Heart left ventricle (tissue), 13 donors: ENCODE results near the gene CDH13.

ENCODE experiments used
- POLR2A ChIP-seq, 2 donors: fragments of 450-650 bp; IDR thresholded peaks; one replicate each; pipeline ENCODE4 v1.6.1; 2017; ENCODE audit warnings: antibody characterized with exemption in 2 of 2, mild to moderate bottlenecking in 2 of 2, moderate library complexity in 2 of 2
- TF ChIP-seq, protein P1 (sequence below), 12 donors: fragments of 200-600 bp; sonication (generic) in 4 of 12; IDR thresholded peaks; one replicate each; pipeline versions ENCODE4 v1.5.0 to v1.8.0; 2018 to 2022; ENCODE audit warnings: antibody characterized with exemption in 12 of 12, mild to moderate bottlenecking in 5 of 12
- donor health status: ischemic (EF 13 %, LVEDD 7.1; RV severe dilation, severe dysfunction).
- donor health status: DM: no; HTN: yes; CAD: no.
- donor health status: DM: no; HTN: no; CAD: no.
- donor health status: ischemic (EF 25% LVEDD 6.9; RV normal size, moderate dysfunction).
- donor health status: ischemic (EF 25% LVEDD 5.7; RV mildly dilated, moderate dysfunction).
- donor health status: ischemic (EF 35%, LVEDD 5.7; RV mildly dilated, moderate dysfunction).
- donor health status: nonischemic (EF 11% LVEDD 7.7; RV severe dilation, severe dysfunction).
- donor health status: DM: yes; HTN: yes; CAD: no.
- donor health status: PGD.
- donor health status: ischemic (EF 29% LVEDD 5.4; RV normal size, mild dysfunction).
- donor health status: nonischemic (EF 23%, LVEDD 6.1; RV moderate dilation, normal function).

DNA sequence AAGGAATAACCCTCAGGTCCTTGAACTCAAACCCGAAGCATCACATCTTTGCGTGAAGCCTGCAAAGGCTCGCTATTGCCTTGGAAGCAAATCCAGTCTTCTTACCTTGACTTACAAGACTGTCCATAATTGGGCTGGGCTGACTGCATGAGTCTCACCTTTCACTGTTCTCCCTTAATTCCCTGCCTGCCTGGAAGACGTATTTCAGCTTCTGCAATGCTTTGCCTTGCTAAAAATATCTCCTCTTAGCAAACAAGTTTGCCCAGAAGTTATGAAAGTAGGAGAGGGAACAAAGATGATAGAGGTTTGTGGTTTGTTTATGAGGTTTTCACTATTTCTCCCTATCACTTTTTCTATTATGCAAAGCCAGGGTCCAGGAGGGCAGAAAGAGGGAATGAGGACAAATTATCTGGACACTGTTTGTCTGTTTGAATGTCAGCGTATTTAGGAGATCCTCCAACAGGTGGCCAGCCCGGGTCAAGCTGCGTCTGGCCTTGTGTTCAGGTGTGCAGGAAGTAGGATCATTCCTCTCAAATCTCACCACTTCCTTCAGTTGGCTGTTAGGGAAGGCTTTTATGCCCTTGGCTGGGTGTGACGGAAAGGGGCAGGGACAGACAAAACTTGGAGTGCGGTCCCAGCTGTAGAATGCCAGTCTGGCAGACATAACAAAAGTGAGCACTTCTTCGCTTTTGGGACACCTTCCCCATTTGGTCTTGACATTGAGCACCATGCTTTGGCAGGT, 488.9 kb downstream of the CDH13 start:
- TF ChIP-seq, protein P1, sequence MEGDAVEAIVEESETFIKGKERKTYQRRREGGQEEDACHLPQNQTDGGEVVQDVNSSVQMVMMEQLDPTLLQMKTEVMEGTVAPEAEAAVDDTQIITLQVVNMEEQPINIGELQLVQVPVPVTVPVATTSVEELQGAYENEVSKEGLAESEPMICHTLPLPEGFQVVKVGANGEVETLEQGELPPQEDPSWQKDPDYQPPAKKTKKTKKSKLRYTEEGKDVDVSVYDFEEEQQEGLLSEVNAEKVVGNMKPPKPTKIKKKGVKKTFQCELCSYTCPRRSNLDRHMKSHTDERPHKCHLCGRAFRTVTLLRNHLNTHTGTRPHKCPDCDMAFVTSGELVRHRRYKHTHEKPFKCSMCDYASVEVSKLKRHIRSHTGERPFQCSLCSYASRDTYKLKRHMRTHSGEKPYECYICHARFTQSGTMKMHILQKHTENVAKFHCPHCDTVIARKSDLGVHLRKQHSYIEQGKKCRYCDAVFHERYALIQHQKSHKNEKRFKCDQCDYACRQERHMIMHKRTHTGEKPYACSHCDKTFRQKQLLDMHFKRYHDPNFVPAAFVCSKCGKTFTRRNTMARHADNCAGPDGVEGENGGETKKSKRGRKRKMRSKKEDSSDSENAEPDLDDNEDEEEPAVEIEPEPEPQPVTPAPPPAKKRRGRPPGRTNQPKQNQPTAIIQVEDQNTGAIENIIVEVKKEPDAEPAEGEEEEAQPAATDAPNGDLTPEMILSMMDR (IDR thresholded peaks at IDR 0.05) = no peak
- TF ChIP-seq POLR2A (IDR thresholded peaks at IDR 0.05) = no peak
